Testis (tissue), 2 donors: ENCODE results near the gene ATP13A1.

ENCODE experiments used
- POLR2A ChIP-seq: fragments of 450-650 bp; IDR thresholded peaks from one replicate; pipeline ENCODE4 v1.6.1; 2017; ENCODE audit warnings: antibody characterized with exemption, mild to moderate bottlenecking, moderate library complexity
- TF ChIP-seq, protein P1 (sequence below), 3 experiments: fragments of 450-650 bp in 2 of 3; fragments of 200-600 bp in 1 of 3; sonication (generic) in 1 of 3; IDR thresholded peaks; one replicate each; pipeline ENCODE4 v1.5.1; 2016 to 2019; ENCODE audit warnings: antibody characterized with exemption in 3 of 3, mild to moderate bottlenecking in 2 of 3, moderate library complexity in 1 of 3

- no peak for TF ChIP-seq POLR2A
- TF ChIP-seq, protein P1, sequence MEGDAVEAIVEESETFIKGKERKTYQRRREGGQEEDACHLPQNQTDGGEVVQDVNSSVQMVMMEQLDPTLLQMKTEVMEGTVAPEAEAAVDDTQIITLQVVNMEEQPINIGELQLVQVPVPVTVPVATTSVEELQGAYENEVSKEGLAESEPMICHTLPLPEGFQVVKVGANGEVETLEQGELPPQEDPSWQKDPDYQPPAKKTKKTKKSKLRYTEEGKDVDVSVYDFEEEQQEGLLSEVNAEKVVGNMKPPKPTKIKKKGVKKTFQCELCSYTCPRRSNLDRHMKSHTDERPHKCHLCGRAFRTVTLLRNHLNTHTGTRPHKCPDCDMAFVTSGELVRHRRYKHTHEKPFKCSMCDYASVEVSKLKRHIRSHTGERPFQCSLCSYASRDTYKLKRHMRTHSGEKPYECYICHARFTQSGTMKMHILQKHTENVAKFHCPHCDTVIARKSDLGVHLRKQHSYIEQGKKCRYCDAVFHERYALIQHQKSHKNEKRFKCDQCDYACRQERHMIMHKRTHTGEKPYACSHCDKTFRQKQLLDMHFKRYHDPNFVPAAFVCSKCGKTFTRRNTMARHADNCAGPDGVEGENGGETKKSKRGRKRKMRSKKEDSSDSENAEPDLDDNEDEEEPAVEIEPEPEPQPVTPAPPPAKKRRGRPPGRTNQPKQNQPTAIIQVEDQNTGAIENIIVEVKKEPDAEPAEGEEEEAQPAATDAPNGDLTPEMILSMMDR (IDR thresholded peaks at IDR 0.05) = no peak
Observed at GRCh38 chr19:19632661-19633060, 30.8 kb downstream of the ATP13A1 start.
